GM21529 (cell line): ENCODE measurements around the gene LRMDA.

Experiments
- ATAC-seq: cut with Tn5 transposase; IDR thresholded peaks from one replicate; pipeline ENCODE4 v1.9.1; 2021; ENCODE audit not compliant: unreplicated experiment

The LRMDA gene

GRCh38 chr10:76268530-76268929 is 837.1 kb downstream of the LRMDA start:
- ATAC-seq: no peak

DNA sequence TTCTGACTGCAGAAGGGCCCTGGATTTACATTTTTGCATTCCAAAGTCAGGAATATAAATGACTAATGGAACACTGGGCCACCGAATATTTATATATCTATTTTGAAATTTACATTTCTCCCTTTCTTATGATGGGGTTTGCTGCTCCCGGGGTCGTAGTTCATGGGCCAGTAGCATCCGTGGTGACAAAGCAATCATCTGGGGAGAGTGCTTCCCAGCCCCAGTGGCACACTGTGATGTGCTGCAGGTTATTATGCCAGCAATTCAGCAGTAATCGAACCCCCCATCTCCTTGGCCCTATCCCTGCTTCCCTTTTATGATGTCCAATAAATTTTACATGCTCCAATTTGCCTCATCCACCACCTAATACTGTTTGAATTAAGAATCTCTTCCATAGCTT is 837.5 kb downstream of the LRMDA start:
- ATAC-seq: no peak

GRCh38 chr10:76270464-76270863 is 839.0 kb downstream of the LRMDA start:
- no peak for ATAC-seq

DNA sequence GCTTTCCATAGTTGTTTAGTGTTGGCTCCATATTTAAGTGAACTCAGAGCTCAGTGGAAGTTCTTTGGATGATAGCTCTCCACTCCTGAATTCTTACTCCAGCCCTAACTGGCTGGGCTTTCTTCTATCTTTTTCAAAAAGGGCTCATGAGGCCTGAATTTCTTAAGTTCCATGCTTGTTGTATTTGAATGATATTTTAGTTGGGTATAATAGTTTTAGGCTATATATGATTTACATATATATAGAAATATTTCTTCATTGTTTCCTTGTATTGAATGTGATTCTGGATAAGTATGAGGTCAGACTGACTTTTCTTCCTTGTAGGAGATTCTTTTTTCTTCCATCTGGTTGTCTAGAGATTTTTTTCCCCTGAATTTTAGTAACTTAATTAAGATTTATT is 843.5 kb downstream of the LRMDA start:
- no peak for ATAC-seq

- no peak for ATAC-seq
Measured at GRCh38 chr10:76278811-76279460, 847.5 kb downstream of the LRMDA start.

DNA sequence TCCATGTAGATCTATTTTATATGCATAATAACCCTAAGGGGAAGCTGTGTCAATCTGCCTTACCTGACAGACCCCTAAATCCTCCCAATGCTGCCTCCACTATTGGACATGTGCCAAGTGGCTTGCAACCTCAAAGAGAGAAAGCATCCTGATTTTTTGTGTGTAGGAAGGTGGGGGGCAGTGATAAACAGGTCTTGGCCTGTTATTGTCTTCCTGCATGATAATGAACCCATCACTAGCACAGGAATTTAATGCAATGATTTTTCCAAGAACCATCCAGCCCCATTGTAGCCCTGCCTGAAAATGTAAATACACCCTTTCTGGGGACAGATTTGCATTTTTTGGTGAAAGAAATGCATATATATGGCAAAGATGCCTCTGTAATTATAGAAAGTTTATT is 850.2 kb downstream of the LRMDA start:
- ATAC-seq: no peak

DNA sequence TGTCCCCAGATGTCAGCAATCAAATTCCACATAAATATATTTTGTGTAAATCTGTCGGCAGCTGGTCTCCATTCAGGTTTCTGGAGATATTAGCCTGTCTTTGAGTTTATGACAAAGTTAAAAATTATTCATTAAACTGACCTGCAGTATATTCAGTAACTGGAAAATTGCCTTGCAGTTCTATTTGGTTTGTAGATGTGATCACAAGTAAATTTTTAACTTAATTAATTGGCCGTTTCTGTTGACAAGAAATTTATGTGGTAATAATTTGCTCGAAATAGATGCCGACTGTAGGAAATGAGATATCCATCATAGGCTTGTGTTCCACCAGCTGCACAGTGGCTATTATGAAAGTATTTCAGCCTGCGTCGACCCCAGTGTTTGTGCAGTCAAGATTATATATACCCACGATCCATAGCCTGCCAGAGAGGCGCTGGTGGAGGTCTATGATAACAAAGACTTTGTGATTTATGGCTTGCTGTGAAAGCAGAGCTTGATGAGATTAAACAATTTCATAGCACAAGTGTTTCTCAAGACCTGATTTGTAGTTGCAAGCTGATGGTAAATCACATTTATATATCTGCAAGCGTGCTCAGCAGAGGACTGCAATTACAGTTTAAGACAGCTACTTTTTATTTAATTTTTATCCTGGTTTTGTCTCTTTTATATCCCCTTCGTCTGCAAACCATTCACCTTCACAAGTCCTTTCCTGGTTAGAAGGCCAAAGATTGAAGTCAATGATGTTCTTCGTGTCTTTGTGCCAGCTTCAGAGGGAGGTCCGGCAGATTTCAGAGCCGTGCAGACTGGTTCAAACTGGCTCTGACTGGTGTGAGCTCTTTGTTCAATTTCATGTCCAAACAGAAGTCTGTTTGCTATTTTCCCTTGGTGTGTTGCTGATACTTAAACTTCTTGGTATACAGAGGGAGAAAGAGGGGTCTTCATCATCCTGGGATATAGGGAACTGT is 850.9 kb downstream of the LRMDA start:
- ATAC-seq: no peak

DNA sequence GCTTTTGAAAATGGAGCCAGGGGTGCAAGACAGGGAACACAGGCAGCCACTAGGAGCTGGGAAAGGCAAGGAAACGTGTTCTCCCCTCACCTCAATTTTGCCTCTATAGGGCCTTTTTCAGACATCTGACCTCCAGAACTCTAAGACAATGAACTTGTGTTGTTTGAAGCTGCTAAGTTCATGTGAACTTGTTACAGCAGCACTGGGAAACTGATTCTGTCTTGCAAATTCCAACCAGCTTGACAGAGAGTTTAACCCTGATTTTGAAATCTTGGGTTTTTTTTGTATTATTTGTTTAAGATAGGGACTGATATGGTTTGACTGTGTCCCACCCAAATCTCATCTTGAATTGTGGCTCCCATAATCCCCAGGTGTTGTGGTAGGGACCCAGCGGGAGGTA is 852.9 kb downstream of the LRMDA start:
- no peak for ATAC-seq

- no peak for ATAC-seq
Measured at GRCh38 chr10:76285012-76285411, 853.6 kb downstream of the LRMDA start.

GRCh38 chr10:76285515-76285914 is 854.1 kb downstream of the LRMDA start:
- ATAC-seq: no peak

DNA sequence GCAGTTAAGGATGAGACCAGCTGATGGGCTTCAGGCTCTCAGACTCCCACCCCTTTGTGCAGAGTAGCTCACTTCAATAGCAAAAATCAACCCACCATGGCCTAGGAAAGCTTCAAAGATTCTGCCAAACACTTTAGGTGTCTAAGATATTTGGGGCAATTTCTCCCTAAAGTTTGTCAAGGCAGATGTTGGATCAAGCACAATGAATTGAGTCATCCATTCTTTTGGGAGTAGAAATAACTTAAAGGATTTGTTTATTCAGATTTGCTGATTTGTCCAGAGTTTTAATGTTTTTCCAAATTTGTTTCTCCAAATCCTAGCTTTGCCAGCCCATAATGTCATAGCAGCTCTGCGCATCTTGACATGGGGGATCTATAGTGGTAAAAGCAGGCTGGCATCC is 855.1 kb downstream of the LRMDA start:
- no peak for ATAC-seq

- no peak for ATAC-seq
Measured at GRCh38 chr10:76287856-76288255, 856.4 kb downstream of the LRMDA start.

GRCh38 chr10:76291175-76291574 is 859.8 kb downstream of the LRMDA start:
- ATAC-seq: no peak

- ATAC-seq: no peak
Measured at GRCh38 chr10:76291885-76292284, 860.5 kb downstream of the LRMDA start.

- no peak for ATAC-seq
Measured at GRCh38 chr10:76296957-76297356, 865.5 kb downstream of the LRMDA start.

- no peak for ATAC-seq
Measured at GRCh38 chr10:76297358-76297757, 865.9 kb downstream of the LRMDA start.

DNA sequence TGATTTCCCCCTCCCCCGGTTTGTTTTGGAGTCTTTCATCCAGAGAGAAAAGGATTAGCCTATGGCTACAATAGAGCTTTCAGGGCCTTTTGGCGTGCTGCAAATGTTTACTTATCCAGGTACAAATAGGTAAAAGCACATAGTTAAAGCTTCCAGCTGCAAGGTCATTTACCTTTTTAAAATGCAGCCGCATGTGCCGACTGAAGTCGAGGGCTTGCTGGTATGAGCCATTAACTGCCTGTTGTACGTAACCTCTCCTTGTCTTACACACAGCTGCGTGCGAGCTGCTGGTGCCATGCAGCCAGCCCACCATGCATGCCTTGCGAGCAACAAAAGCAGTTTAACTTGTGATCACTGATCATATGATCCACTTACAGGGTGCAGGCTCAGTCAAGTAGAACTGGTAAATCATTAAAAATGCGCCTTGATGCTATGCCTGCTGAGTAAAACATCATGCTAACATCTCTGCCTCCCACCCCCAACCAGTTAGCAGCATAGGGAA is 866.4 kb downstream of the LRMDA start:
- no peak for ATAC-seq

- ATAC-seq: no peak
Measured at GRCh38 chr10:76298329-76298728, 866.9 kb downstream of the LRMDA start.

DNA sequence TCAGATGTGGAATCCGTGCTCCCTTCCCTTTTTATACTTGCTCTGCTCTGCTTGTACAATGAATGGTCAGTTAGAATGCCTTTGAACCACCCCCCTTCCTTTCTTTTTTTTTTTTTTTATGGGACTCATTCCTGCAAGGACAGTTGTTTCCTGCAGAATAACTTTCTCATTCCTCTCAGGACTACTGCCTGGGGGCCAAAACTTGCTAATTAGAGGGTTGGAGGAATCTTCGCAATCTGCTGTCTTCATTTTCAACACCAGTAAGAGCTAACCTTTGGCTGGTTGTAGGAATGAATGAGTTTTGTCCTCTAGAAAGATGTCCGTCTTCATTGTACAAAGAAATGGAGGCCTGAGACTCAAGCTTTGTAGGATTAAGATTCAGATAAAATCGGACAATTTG is 868.1 kb downstream of the LRMDA start:
- ATAC-seq: no peak

DNA sequence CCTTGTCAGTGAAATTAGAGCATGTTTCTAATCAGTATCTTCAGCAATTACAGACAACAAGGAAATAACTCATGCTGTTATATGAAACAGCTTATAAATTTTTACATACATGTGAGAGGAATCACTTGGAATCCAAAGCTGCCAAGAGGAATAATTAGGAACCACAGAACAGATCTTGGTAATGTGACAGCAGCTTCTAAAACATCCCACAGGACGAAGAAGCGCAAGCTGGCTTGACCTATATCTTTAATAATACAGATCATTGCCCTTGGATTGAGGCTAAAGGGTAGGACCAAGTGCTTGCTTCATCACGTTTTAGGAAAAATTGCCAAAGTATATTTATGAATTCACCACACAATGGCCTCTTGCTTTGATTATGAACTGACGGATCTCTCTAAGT is 869.8 kb downstream of the LRMDA start:
- no peak for ATAC-seq

DNA sequence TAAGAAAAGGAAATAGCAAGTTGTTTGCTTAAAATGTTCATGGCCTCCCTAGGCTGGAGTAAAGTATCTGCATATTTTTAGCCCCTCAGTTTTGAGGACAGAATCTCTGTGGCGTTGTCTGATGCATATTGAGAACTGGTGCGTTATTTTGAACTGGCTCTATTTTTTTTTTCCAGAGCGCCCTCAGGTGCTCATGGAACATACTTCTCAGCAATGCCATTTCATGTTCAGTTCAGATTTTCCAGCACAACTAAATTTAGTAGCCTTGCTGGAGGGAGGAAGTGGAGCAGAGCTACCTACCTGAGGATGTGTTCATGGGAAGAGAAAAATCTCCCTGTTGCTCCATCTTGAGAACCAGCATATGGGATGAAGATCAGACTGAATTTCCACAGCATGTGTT is 870.5 kb downstream of the LRMDA start:
- no peak for ATAC-seq

- ATAC-seq: no peak
Measured at GRCh38 chr10:76302481-76302880, 871.1 kb downstream of the LRMDA start.
